CD4-positive, alpha-beta T cell treated with Interleukin-15 for 4 hours (primary cell): Measurements from ENCODE around the gene SLC23A3.

Source experiments
- DNase-seq: peaks from one replicate; pipeline ENCODE4 v3.0.0-alpha.2; 2020; ENCODE audit warnings: low spot score

SLC23A3 gene

GRCh38 chr2:219169930-219170654 is at the start of gene SLC23A3:
Gene SLC23A3, minus strand, starts transcription at chr2:219170029. Its CDS starts 45 bp downstream, at chr2:219169984.
- DNase-seq = no peak

- peak; percentile 88 for DNase-seq
Measured at GRCh38 chr2:219218732-219219701, 49.2 kb upstream of the SLC23A3 start, which contains the start of gene ABCB6. Gene ABCB6, minus strand, starts transcription at chr2:219218958. Its CDS starts 285 bp downstream, at chr2:219218673.

- no peak for DNase-seq
Measured at GRCh38 chr2:219218217-219218731, 48.4 kb upstream of the SLC23A3 start.

- DNase-seq = no peak
Measured at GRCh38 chr2:219216535-219216915, 46.7 kb upstream of the SLC23A3 start.

- DNase-seq = no peak
Measured at GRCh38 chr2:219215871-219216534, 46.2 kb upstream of the SLC23A3 start.

- no peak for DNase-seq
Measured at GRCh38 chr2:219214786-219215185, 45.0 kb upstream of the SLC23A3 start.

- DNase-seq = no peak
Measured at GRCh38 chr2:219214141-219214540, 44.3 kb upstream of the SLC23A3 start.

GRCh38 chr2:219213486-219214071 is 43.8 kb upstream of the SLC23A3 start:
- no peak for DNase-seq

GRCh38 chr2:219213026-219213415 is 43.2 kb upstream of the SLC23A3 start:
- DNase-seq = no peak

GRCh38 chr2:219210886-219211362 is 41.1 kb upstream of the SLC23A3 start:
- no peak for DNase-seq

GRCh38 chr2:219210196-219210885 is 40.5 kb upstream of the SLC23A3 start:
- no peak for DNase-seq

- DNase-seq = no peak
Measured at GRCh38 chr2:219209236-219210195, 39.7 kb upstream of the SLC23A3 start.

GRCh38 chr2:219207884-219208740 is 38.3 kb upstream of the SLC23A3 start:
- DNase-seq = no peak

GRCh38 chr2:219207134-219207883 is 37.5 kb upstream of the SLC23A3 start:
- no peak for DNase-seq

GRCh38 chr2:219206328-219207133 is 36.7 kb upstream of the SLC23A3 start, which contains the start of gene ZFAND2B:
Gene ZFAND2B, plus strand, starts transcription at chr2:219206782. Its CDS starts 206 bp downstream, at chr2:219206988.
- peak; percentile 95 for DNase-seq

GRCh38 chr2:219205981-219206327 is 36.1 kb upstream of the SLC23A3 start:
- no peak for DNase-seq

GRCh38 chr2:219205165-219205538 is 35.3 kb upstream of the SLC23A3 start:
- DNase-seq = no peak
